NOMO-1 treated with DMSO at 0.1 percent for 48 hours (cell line): ENCODE measurements around the gene SKI.

Experiments used
- DNase-seq: peaks from one replicate; lab custom pipeline; 2025; ENCODE audit not compliant: unreplicated experiment; lab: John Stamatoyannopoulos, UW

SKI gene

DNA sequence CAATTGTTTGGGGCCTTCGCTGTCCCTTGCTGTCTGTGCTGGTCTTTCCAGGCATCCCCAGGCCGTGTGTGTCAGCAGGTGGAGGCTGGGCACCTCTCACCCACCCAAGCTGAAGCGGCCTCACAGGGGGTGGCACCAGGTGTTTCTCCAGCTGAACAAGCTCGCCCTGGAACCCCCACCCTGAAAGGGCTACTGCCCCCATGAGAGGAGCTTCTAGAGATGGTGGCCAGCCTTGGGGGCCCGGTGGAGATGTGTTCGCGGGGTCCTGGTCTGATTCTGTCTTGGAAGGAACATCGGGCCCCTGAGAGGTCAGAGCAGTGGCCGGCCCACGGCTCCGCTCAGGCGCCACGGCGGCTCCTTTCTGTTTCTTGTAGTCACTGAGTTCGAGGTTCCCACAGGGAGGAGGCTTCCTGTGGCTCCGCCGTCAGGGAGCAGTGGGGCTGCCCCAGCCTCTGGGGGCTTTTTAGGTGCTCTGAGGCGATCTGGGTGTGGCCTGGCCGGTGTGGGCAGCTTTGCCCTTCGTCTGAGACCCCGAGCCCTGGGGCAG, 46.9 kb downstream of the SKI start:
- no peak for DNase-seq

DNA sequence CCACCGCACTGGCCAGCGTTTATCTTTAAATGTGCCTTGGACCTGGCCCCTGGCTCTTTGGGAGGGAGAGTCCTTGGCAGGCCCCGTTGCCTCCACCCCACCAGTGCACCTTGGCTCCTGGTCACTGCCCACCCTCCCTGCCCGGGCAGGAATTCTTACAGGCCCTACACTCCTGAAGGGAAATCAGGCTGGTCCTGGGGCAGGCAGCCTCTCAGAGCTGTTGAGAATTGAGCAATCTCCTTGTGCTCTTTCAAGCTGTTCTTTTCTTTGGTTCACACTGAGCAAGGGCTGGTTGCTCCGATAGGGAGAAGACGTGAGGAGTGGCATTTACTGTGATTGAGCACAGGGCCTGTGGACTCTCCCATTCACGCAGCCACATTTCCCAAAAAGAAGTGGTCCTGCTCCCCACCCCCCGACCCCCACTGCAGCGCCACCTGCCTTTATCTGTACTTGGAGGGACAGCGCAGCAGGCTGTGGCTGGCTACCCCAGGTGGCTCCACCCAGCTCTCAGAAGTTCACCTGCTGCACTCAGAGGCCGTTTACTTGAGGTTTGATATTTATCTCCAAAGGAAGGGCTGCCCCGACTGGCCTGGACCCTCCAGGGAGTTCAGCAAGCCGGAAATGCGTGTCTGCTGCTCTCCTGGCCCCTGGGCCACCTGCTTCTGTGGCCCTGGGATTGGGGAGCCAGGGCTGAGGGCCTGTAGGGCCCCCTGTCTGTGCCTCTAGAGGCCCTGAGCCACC, 47.8 kb downstream of the SKI start:
- DNase-seq: no peak

DNA sequence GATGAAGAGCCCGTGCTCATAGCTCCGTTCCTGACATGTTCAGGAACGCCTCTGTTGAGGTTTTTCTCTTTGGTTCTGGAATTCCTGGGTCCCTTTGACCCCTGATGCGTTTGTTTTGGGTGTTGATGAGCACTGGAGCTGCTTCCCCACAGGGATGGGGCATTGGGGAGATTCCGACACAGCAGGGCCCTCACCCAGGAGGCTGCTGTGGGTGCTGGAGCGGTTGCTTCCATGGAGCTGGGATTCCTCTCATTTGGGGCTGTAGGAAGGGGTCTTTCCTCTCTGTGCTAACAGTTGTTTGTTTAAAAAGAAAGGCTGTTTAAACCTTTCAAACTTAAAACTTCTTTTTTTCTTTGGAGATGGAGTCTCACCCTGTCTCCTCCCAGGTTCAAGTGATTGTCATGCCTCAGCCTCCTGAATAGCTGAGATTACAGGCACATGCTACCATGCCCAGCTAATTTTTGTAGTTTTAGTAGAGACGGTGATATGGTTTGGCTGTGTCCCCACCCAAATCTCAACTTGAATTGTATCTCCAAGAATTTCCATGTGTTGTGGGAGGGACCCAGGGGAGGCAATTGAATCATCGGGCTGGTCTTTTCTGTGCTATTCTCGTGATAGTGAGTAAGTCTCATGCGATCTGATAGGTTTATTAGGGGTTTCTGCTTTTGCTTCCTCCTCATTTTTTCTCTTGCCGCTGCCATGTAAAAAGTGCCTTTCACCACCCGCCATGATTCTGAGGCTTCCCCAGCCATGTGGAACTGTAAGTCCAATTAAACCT, 48.9 kb downstream of the SKI start:
- no peak for DNase-seq

DNA sequence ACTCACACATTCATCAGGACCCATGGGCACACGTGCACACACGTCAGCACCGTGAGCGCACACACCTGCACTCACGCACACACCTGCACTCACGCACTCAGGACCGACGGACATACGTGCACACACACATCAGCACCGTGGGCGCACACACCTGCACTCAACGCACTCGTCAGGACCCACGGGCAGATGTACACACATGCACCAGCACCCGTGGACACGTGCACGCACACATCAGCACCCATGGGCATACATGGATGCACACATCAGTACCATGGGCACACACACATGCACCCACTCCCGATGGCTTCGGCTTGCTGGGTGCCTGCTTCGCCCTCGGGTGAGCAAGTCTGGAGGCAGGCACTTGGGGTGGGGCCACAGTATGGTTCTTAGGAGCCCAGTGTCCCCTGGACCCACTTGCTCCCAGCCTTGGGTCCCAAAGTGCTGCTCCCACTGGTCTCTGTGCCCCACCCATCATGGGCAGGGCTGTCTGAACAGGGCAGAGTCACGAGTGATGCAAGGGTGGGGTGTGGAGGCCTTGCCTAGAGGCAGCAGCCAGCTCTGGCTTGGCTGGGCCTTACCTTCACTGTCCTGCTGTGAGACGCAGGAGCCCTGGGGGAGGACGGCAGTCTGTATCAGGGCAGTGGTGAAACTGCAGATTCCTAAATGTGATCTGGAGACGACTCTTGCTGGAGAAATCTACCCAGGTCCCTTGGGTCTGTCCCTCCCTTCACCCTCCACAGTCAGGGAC, 49.8 kb downstream of the SKI start:
- DNase-seq: no peak

DNA sequence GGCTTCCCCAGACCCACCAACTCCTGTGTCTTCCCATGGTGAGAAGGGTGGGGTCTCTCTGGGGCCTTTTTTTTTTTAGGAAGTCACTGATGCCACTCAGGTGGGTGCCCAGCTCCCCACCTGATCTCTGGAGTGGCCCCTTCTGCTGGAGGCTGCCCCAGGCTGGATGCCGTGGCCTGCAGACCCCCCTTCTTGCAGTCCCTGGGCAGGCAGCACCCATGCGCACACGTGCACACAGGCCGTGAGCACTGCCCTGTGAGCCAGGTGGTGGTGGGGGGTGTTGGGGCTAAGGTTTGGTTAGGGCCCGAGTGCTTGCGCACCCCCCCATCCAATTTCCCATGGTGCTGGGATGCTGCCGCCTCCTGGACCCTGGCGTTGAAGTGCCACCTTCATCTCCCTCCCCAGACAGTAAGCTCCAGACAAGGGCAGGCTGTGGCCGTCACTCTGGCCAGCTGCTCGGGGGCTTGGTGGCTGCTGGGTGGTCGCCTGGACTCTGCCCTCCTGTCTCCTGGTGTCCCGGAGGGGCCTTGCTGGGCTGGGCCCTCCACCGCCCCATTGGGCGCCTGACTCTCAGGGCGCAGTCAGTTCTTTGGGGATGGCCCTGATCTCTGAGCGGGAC, 50.6 kb downstream of the SKI start:
- no peak for DNase-seq

DNA sequence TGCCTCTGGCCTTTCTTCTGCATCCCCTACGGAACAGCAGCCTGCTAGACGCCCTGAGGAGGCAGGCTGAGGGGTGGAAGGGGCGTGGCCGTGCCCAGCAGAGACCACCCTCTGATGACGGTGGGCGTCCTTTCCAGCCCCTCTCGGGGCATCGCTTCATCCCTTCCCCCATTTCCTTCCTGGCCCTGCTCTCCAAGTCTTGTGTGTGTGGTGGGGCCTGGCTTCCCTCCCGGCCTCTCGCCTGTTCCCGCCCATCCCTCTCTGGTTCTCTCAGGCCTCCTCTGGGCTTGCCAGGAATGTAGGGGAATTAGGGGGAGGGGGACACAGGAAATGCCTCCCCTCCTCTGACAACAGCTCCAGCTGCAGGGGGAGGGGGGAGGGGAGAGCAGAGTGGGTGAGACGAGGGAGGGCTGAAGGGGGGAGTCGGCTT, 51.1 kb downstream of the SKI start:
- no peak for DNase-seq

DNA sequence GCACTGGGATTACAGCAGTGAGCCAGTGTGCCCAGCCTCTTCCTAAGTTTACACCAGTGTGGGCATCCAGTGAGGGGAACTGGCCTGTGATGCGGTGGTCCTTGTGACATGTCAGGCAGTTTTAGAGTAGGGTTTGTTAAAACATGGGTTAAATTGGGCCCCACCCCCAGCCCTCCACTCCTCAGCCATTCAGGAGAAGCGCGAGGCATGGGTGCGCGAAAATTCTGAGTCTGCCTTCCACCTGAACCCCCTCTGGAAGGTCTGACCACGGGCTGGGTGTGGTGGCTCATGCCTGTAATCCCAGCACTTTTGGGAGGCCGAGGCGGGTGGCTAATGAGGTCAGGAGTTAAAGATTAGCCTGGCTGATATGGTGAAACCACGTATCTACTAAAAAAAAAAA, 51.7 kb downstream of the SKI start:
- DNase-seq: no peak

DNA sequence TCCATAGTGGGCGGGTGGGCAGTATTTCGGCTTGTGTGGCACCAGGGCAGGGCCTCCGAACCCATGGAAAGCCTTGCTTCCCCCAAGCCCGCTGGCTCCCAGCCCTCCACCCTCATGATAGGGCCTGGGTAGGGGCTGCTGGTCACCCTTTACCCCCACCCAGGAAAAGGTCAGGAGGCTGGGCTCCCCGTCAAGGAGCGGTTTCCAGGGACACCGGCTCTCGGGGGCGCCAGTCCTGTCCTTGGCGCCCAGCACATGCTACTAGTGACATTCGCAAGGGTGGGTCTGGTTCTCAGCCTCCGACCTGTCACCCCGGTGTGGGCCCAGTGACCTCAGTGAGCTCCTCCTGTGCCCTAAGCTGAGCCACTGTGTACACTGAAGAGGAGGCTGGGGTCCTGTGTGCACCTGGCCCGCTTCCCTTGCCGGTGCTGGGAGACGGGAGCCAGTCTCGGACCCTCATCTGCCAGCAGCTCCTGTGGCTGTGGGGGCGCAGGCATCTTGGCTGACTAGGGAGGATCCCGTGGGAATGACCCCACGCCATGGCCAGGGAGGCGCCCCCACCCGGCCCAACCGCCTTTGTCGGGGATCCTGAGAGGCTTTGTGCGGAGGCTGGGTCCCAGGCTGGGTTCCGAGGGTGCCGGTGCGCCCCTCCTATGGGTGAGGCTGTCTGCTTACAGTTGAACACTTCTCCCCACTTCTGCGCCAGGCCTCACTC, 54.6 kb downstream of the SKI start:
- DNase-seq: no peak

DNA sequence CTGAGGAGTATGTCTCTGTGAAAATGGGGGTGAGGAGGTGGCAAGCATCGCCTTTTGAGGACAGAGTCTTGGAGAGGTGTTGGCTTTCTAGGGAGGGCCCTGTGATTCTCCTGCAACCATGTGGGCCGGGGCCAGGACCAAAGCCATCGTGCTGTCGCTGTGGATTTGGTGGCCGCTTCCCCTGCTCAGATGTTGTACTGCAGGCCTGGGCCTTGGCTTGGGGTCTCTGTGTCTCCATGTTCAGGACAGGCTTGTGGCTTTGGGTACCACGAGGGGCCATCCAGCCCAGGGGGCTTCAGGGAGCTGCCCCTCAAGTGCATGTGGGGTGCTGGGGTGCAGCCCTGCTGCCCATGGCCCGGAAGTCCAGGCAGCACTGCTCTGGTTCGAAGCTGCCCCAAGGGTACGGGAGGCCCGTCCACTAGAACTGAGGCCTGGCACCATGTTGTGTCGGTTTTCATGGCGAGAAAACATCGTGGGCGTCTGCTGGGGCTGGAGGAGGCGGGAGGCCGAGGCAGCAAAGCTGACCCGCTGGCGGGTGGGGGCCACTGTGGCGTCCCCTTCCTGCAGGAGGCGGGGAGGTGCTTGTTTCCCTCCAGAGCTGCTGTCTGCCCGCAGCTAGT, 55.4 kb downstream of the SKI start:
- no peak for DNase-seq

DNA sequence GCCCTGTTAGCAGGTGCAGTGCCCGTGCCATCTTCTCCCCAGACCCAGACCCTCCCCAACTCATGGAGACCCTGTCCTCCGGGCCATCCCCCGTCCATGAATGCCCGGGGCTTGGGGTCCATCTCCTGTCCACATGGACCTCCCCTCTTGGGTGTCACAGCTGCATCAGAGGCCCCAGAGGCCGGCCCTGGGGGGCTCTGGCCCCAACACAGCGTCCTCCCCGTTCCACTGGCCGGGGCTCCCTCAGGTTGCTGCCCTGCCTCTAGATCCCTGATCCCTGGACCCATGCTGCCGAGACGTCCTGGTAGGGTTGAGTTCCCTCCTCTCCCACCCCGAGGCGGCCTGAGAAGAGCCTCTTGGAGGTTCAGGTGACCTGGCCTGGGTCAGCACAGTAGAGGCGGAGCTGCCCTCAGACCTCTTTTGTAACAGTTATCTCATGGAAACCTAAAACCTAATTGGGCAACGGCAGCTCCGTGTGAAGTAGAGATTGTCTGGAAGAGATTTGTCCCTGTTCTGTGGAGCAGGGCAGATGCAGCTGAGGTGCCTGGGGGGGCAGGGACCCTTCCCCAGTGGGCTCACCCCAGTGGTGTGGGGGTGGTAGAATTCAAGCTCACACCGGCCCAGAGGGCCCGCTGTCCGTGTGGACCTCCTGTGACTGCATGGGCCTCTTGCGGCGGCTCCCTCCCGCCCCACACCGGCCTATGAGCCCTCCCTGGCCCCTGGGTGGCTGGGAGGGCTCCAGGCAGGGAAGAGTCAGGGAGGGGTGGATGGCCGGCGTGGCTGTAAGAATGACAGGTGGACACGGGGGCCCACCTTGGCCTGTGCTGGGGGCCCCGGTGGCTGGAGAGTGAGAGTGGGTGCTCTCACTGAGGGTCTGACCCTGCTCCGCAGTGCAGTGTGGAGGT, 56.1 kb downstream of the SKI start:
- no peak for DNase-seq

DNA sequence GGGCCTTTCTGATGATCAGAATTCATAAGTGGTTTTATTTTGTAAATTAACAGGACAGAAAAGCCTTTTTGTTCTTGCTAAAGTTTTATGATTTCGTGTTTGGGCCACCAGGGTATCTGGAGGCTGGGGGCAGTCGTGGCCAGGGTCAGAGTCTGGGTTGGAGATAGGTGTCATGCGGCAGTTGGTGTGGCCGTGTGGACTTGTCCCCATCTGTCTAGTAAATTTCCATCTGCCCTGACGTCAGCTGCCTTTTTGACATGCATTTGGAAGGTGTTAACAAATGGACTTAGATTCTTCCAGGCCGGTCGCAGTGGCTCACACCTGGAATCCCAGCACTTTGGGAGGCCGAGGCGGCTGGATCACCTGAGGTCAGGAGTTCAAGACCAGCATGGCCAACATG, 56.8 kb downstream of the SKI start:
- DNase-seq: no peak

DNA sequence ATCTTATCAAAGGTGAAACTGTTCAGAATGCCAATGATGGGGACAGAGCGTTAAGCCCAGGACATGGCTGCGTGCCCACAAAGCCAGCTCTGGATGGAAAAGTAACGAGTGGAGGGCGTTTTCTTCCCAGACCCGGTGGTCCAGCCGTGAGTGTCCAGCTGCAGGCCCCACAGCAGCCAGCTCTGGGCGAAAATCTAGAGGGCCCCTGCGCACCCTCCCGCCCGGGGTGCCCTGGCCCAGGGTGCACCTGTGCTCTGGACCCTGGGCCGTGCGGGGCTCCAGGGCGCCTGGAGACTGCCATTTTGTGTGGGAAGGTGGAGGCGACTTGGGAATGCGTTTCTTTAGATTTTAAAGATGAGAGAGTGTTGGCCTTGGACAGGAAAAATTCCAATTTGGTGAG, 58.8 kb downstream of the SKI start:
- no peak for DNase-seq

DNA sequence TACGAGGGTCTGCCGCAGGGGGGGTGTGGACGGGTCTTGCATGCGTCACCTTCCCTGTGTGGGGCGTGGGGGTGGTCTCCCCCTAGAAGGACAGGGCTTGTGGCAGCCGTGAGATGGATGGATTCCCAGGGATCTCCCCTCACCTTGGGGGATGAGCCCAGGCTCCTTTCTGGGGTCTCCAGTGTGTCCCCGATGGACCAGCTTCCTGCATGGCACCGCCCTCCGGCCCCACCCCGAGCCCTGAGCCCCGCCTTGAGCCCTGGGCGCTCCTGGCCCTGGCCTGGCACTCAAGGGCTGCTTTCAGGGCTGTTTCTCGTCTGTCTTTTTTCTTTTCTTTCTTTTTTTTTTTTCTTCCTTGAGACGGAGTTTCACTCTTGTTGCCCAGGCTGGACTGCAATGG, 59.5 kb downstream of the SKI start:
- DNase-seq: no peak

DNA sequence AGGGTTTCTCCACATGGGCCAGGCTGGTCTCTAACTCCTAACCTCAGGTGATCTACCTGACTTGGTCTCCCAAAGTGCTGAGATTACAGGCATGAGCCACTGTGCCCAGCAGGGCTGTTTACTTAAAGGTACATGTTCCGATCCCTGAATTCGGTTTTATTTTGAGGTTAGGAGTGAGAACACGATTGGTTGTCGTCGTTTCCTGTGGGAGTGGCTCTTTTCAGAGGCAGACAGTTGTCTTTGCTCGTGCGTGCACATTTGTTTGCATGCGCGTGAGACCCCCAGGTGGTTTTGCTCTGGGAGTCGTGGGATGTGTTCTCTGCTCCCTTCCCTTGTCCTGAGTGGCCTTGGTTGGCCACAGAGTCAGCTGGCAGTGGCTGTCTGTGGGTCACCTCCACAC, 60.2 kb downstream of the SKI start:
- no peak for DNase-seq

DNA sequence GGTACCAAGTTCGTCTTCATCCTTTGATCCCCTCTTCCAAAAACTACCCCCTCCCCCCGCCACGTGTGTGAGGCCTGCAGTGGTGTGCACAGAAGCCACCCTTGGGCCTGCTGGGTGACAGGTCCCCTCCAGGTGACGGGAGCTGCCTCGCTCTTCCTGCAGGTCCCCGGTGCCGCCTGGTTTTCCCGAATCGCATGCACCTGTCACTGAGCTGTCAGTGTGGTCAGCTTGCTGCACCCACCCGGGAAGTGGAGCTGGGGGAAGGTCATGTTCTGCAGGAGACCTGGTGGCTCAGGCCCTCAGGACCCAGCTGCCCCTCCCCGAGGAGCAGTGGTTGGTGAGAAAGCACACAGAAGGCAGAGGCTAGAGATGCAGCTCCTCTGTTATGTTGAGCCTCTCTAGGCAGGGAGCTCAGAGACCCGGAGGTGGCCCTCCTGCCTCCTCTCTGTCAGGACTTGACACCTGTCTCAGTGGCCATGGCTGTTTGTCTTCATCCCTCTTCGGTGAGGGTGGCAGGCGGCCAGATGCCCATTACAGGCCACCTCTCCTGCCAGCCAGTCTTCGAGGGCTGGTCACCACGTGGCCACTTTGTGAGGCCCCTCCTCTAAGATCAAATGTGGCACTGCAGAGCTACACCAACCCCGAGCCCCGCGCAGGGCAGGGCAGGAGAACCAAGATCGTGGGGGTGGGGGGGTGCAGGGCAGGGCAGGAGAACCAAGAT, 60.9 kb downstream of the SKI start:
- DNase-seq: no peak

DNA sequence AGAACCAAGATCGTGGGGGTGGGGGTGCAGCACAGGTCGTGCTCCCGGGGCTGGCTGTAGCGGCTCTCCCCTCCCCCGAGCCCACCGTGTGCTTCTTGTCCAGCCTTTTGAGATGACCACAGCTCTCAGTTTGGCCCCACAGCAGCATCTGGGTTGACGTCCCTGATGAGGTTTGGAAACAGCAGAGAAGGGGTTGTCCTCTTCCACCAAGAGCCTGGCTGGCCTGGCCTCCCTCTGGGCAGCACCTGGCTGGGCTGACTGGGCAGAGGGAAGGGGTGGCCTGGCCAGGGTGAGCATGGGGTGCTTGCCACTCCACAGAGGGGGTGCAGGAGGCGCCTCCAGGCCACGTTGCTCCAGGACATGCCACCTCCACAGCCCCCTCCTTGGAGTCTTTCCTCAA, 61.5 kb downstream of the SKI start:
- no peak for DNase-seq

DNA sequence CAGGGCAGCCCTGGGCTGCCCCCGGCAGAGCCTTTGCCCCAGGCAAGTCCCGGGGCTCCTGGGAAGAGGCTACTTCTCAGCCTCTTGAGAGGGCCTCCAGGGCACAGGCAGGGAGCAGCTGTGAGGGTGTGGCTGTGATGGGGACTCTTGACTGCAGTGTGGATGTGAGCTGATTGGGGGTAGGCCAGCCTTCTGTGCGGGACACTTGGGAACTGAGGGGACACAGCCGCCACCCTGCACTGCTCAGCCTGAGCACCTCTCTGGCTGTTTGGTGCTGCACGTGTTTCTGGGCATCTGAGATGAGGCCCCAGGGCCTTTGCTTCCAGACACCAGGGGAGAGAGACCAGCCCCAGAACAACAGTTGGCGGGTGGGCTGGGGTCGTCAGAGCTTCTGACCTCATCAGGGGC, 62.1 kb downstream of the SKI start:
- no peak for DNase-seq
